DND-41 (cell line): ENCODE measurements around the gene CEP104.

Experiments used
- ATAC-seq: fragments of 200-7000 bp; cut with Tn5 transposase; 3 replicates; pipeline ENCODE4 v1.9.1; 2021; ENCODE audit warnings: low read depth; ENCODE audit not compliant: insufficient read depth
- DNase-seq: peaks from one replicate; pipeline ENCODE4 v3.0.0-alpha.2; 2020
- H2AFZ ChIP-seq: 2 replicates; pipeline ENCODE4 v1.6.0; 2012; ENCODE audit warnings: low read depth, low read length
- H3K27ac ChIP-seq: 2 replicates; pipeline ENCODE4 v1.5.1; 2012; ENCODE audit warnings: low read length, inconsistent platforms
- H3K27me3 ChIP-seq: fragments of 200-600 bp; sonication (generic); 2 replicates; pipeline ENCODE4 v1.6.0; 2012; ENCODE audit warnings: low read length, mild to moderate bottlenecking, inconsistent platforms; ENCODE audit not compliant: insufficient read depth, poor library complexity
- H3K36me3 ChIP-seq: 2 replicates; pipeline ENCODE4 v1.5.1; 2012; ENCODE audit warnings: low read length, inconsistent platforms; ENCODE audit not compliant: insufficient read depth
- H3K4me1 ChIP-seq: 2 replicates; pipeline ENCODE4 v1.5.1; 2012; ENCODE audit warnings: mild to moderate bottlenecking, low read length; ENCODE audit not compliant: insufficient read depth
- H3K4me2 ChIP-seq: 2 replicates; pipeline ENCODE4 v1.6.0; 2012; ENCODE audit warnings: mild to moderate bottlenecking, moderate library complexity, low read length, inconsistent platforms; ENCODE audit not compliant: insufficient read depth
- H3K4me3 ChIP-seq, 2 experiments: fragments of 200-600 bp in 1 of 2; shearing (Covaris generic) in 1 of 2; 2 replicates each; pipeline ENCODE4 v1.5.1; 2012 to 2016; ENCODE audit warnings: inconsistent platforms in 2 of 2, low read length in 2 of 2, mild to moderate bottlenecking in 2 of 2, low read depth in 1 of 2, moderate library complexity in 1 of 2
- H3K79me2 ChIP-seq: 2 replicates; pipeline ENCODE4 v1.6.0; 2012; ENCODE audit warnings: low read length, inconsistent platforms; ENCODE audit not compliant: insufficient read depth
- H3K9ac ChIP-seq: 2 replicates; pipeline ENCODE4 v1.6.0; 2012; ENCODE audit warnings: low read depth, mild to moderate bottlenecking, inconsistent platforms, low read length, moderate library complexity
- H3K9me3 ChIP-seq: 2 replicates; pipeline ENCODE4 v1.5.1; 2012; ENCODE audit warnings: low read length, moderate library complexity, mild to moderate bottlenecking, inconsistent platforms; ENCODE audit not compliant: insufficient read depth, severe bottlenecking
- H4K20me1 ChIP-seq: 2 replicates; pipeline ENCODE4 v1.6.0; 2012; ENCODE audit warnings: low read length; ENCODE audit not compliant: insufficient read depth
- CTCF ChIP-seq: IDR thresholded peaks from 2 replicates; pipeline ENCODE4 v1.5.1; 2012; ENCODE audit warnings: borderline replicate concordance, low read length, moderate library complexity, mild to moderate bottlenecking; ENCODE audit not compliant: poor library complexity, severe bottlenecking; ENCODE audit errors: extremely low read depth
- EZH2 ChIP-seq: IDR thresholded peaks from 3 replicates; pipeline ENCODE4 v1.6.1; 2012; ENCODE audit warnings: borderline replicate concordance, low read depth, mild to moderate bottlenecking, moderate library complexity, low read length, inconsistent platforms; ENCODE audit not compliant: severe bottlenecking

CEP104 gene

GRCh38 chr1:3886691-3887090 lies 29.7 kb upstream of the CEP104 start:
- H3K27me3 ChIP-seq = no peaks in the 10 kb centered on the region
- H4K20me1 ChIP-seq = peaks cover 14% of the 10 kb centered on the region
- peaks cover 67% of the 10 kb centered on the region for H3K36me3 ChIP-seq
- no peak overlapping the region for H3K9ac ChIP-seq
- no peak overlapping the region for H3K27ac ChIP-seq
- no peak overlapping the region for H3K4me3 ChIP-seq
- H3K79me2 ChIP-seq = peaks cover 3% of the 10 kb centered on the region; the same call in 1 of the 2 replicates
- H3K9me3 ChIP-seq = no peaks in the 10 kb centered on the region
- TF ChIP-seq EZH2 (no peak), CTCF (no peak)
- H3K4me2 ChIP-seq = no peak overlapping the region
- no peak for DNase-seq
- no peak overlapping the region for H2AFZ ChIP-seq
- ATAC-seq = no peak
- no peaks in the 10 kb centered on the region for H3K4me1 ChIP-seq

DNA sequence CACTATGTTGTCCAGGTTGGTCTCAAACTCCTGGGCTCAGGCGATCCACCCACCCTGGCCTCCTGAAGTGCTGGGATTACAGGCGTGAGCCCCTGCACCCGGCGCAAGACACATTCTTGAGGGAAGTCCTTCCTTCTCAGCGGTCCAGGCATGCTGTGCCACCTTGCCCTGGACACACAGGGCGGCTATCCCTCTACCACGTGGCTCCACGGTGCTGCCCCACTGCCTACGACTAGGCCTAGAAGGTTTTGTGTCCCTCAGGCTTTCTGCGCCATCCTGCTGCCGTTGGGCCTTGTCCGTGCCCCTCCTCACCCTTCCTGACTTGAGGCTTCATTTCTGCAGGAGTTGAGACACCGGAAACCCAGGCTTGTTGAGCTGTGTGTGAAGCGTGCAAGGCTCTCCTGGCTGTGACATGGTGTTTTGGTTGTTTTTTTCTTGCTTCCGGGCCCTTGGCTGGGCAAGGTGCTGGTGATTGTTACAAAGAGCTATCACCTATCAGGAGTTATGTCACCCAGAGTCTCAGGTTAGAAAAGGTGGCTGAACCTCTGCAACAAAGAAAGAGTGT lies 29.2 kb upstream of the CEP104 start:
- no peak for TF ChIP-seq EZH2
- no peak for TF ChIP-seq CTCF
- H3K4me3 ChIP-seq = no peak overlapping the region
- H3K79me2 ChIP-seq = no peaks in the 10 kb centered on the region
- no peak overlapping the region for H3K27ac ChIP-seq
- no peak for ATAC-seq
- no peak overlapping the region for H3K4me2 ChIP-seq
- DNase-seq = no peak
- H3K9ac ChIP-seq = no peak overlapping the region
- no peak overlapping the region for H2AFZ ChIP-seq
- H4K20me1 ChIP-seq = peaks cover 10% of the 10 kb centered on the region; the same call in 1 of the 2 replicates
- no peaks in the 10 kb centered on the region for H3K9me3 ChIP-seq
- no peaks in the 10 kb centered on the region for H3K4me1 ChIP-seq
- H3K27me3 ChIP-seq = no peaks in the 10 kb centered on the region
- H3K36me3 ChIP-seq = peaks cover 62% of the 10 kb centered on the region

DNA sequence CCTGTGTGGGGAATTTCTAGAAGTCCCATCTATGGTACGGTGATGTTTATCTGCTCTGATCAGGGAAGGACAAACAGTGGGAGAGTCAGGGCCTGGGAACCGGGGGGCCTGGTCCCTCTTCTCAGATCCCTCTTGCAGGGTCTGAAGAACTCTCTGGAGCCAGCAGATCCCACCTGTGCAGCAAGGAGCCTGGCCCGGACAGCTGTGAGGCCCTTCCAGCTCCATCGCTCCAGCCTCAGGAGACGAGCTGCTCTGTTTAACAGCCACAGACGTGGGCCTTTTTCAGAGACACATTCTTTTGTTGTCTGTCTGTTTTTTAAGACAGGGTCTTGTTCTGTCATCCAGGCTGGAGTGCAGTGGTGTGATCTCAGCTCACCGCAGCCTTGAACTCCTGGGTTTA lies 28.6 kb upstream of the CEP104 start:
- Histone ChIP-seq H3K79me2 (no peaks in the 10 kb centered on the region), H3K36me3 (peaks cover 60% of the 10 kb centered on the region), H3K27me3 (no peaks in the 10 kb centered on the region), H2AFZ (no peak overlapping the region), H4K20me1 (peaks cover 9% of the 10 kb centered on the region; the same call in 1 of the 2 replicates), H3K4me2 (no peak overlapping the region), H3K4me3 (no peak overlapping the region), H3K27ac (no peak overlapping the region), H3K9ac (no peak overlapping the region), H3K4me1 (no peaks in the 10 kb centered on the region), H3K9me3 (no peaks in the 10 kb centered on the region)
- ATAC-seq = no peak
- TF ChIP-seq EZH2 (no peak), CTCF (no peak)
- DNase-seq = no peak
